ENCODE measurements around the gene NFX1. TPM values are rescaled to one million over a fixed set of nuclear protein-coding genes. Genes with fewer than 3 reads are reported as not detected.

NFX1 gene
- total RNA-seq, 2 donors from 2014 or later = 23.7 to 29.1 TPM

- H3K9me3 ChIP-seq = no peaks in the 10 kb centered on the region
- no peaks in the 10 kb centered on the region for H3K27me3 ChIP-seq
- H3K4me3 ChIP-seq = peak overlapping the region; percentile 74 to 76
- peaks cover 4% of the 10 kb centered on the region for H3K36me3 ChIP-seq
- TF ChIP-seq CTCF (IDR thresholded peaks at IDR 0.05) = no peak
- peaks cover 0 to 47% of the 10 kb centered on the region in 2 donors for H3K4me1 ChIP-seq
- peak overlapping the region; percentile 96 to 98 for H3K27ac ChIP-seq
- no peak for DNase-seq (ENCODE audit: low spot score)
Observed at GRCh38 chr9:33289936-33290246, 425 bp upstream of the NFX1 start.

DNA sequence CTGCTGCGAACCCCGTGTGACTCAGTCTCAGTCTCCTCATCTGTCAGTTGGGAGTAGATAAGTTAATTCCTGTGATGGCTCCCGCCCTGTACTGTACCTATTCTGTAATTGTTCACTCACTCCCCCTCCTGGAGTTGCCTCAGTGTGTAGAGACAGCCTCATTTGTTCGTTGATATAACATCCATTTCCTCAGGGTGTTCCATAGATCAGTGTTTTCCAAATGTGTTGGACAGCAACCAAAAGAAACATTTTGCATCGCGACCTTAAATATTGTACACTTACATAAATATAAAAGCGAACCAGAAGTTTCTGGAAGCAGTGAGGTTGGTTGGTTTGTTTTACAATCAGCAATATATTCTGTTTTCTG lies 698 bp downstream of the NFX1 start:
- peaks cover 0 to 48% of the 10 kb centered on the region in 2 donors for H3K4me1 ChIP-seq
- no peak for TF ChIP-seq CTCF (IDR thresholded peaks at IDR 0.05)
- H3K27me3 ChIP-seq = no peaks in the 10 kb centered on the region
- peak overlapping the region; percentile 74 to 76 for H3K4me3 ChIP-seq
- H3K9me3 ChIP-seq = no peaks in the 10 kb centered on the region
- H3K27ac ChIP-seq = peak overlapping the region; percentile 96 to 98
- H3K36me3 ChIP-seq = peaks cover 15% of the 10 kb centered on the region
- DNase-seq (ENCODE audit: low spot score) = no peak

- peaks cover 24% of the 10 kb centered on the region for H3K36me3 ChIP-seq
- peak overlapping the region; percentile 96 to 98 for H3K27ac ChIP-seq
Observed at GRCh38 chr9:33291901-33292300, 1.6 kb downstream of the NFX1 start.

GRCh38 chr9:33293782-33294181 lies 3.5 kb downstream of the NFX1 start:
- Histone ChIP-seq H3K36me3 (peaks cover 42% of the 10 kb centered on the region), H3K4me3 (no peak overlapping the region), H3K27me3 (no peaks in the 10 kb centered on the region), H3K4me1 (peaks cover 0 to 68% of the 10 kb centered on the region in 2 donors), H3K27ac (no peak overlapping the region), H3K9me3 (no peaks in the 10 kb centered on the region)
- DNase-seq (ENCODE audit: low spot score) = no peak
- no peak for TF ChIP-seq CTCF (IDR thresholded peaks at IDR 0.05)

More at GRCh38 chr9:33291901-33292300, 1.6 kb downstream of the NFX1 start:
- Histone ChIP-seq H3K4me3 (no peak overlapping the region), H3K27me3 (no peaks in the 10 kb centered on the region), H3K9me3 (no peaks in the 10 kb centered on the region), H3K4me1 (peaks cover 0 to 52% of the 10 kb centered on the region in 2 donors)
- TF ChIP-seq CTCF (IDR thresholded peaks at IDR 0.05) = no peak
- DNase-seq (ENCODE audit: low spot score) = no peak

DNA sequence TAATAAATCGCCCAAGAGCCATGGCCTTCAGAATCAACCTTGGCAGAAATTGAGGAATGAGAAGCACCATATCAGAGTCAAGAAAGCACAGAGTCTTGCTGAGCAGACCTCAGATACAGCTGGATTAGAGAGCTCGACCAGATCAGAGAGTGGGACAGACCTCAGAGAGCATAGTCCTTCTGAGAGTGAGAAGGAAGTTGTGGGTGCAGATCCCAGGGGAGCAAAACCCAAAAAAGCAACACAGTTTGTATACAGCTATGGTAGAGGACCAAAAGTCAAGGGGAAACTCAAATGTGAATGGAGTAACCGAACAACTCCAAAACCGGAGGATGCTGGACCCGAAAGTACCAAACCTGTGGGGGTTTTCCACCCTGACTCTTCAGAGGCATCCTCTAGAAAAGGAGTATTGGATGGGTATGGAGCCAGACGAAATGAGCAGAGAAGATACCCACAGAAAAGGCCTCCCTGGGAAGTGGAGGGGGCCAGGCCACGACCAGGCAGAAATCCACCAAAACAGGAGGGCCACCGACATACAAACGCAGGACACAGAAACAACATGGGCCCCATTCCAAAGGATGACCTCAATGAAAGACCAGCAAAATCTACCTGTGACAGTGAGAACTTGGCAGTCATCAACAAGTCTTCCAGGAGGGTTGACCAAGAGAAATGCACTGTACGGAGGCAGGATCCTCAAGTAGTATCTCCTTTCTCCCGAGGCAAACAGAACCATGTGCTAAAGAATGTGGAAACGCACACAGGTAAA lies 4.5 kb downstream of the NFX1 start:
- no peak for DNase-seq (ENCODE audit: low spot score)
- Histone ChIP-seq H3K27me3 (no peaks in the 10 kb centered on the region), H3K36me3 (peaks cover 49% of the 10 kb centered on the region), H3K9me3 (no peaks in the 10 kb centered on the region), H3K27ac (no peak overlapping the region), H3K4me1 (peaks cover 0 to 64% of the 10 kb centered on the region in 2 donors), H3K4me3 (no peak overlapping the region)
- no peak for TF ChIP-seq CTCF (IDR thresholded peaks at IDR 0.05)

GRCh38 chr9:33295571-33295970 lies 5.3 kb downstream of the NFX1 start:
- no peak for TF ChIP-seq CTCF (IDR thresholded peaks at IDR 0.05)
- no peaks in the 10 kb centered on the region for H3K27me3 ChIP-seq
- DNase-seq (ENCODE audit: low spot score) = no peak
- H3K4me1 ChIP-seq = peaks cover 0 to 70% of the 10 kb centered on the region in 2 donors
- no peak overlapping the region for H3K4me3 ChIP-seq
- H3K9me3 ChIP-seq = no peaks in the 10 kb centered on the region
- H3K36me3 ChIP-seq = peaks cover 50% of the 10 kb centered on the region
- H3K27ac ChIP-seq = no peak overlapping the region
